Activated naive CD8-positive, alpha-beta T cell treated with anti-CD3 and anti-CD28 coated beads, Interleukin-2, amount 50 U/mL, for 24 hours (primary cell): ENCODE data around the gene ACOXL.
A peak's percentile ranks its signal among the peaks of the same experiment; 100 is the strongest.

Experiments
- ATAC-seq: fragments of 150-1000 bp; cut with Tn5 transposase; one replicate; pipeline ENCODE4 v1.10.0; 2021
- DNase-seq: peaks from one replicate; pipeline ENCODE4 v3.0.0; 2021
- H3K27ac Mint-ChIP-seq: one replicate; pipeline ENCODE4 v1.8.0; 2021; ENCODE audit warnings: mild to moderate bottlenecking, mixed read lengths
- H3K27me3 Mint-ChIP-seq: one replicate; pipeline ENCODE4 v1.8.0; 2021; ENCODE audit warnings: mixed read lengths
- H3K36me3 Mint-ChIP-seq: one replicate; pipeline ENCODE4 v1.8.0; 2021; ENCODE audit warnings: low read depth, mixed read lengths
- H3K4me1 Mint-ChIP-seq: one replicate; pipeline ENCODE4 v1.8.0; 2021; ENCODE audit warnings: mixed read lengths
- H3K4me3 Mint-ChIP-seq: one replicate; pipeline ENCODE4 v1.8.0; 2021; ENCODE audit warnings: mild to moderate bottlenecking, moderate library complexity, mixed read lengths
- H3K9me3 Mint-ChIP-seq: one replicate; pipeline ENCODE4 v1.8.0; 2021; ENCODE audit warnings: mixed read lengths

The ACOXL gene

GRCh38 chr2:110785439-110785838 is 53.1 kb downstream of the ACOXL start:
- ATAC-seq, result no peak
- H3K27me3 Mint-ChIP-seq, result peaks cover 26% of the 10 kb centered on the region

DNA sequence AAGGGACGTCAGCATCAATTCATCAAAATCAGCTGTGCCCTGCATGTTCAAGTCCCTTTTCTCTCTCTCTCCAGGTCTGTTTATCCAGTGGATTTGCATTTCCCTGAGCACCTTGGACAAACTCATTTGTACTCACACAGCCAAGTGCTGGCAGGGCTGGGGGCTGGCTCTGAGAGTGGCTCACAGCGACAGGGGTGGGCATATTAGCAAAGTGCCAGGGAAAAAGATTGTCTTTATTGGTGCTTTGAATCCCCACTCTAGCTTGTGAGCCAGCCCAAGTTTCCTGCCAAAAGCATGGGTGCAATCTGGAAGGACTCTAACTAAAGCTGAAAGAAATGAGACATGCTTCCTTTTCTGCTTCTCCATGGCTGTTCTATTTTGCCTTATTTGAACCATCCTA is 56.6 kb downstream of the ACOXL start:
- DNase-seq (no peak), ATAC-seq (no peak)
- Mint-ChIP-seq H3K4me3 (no peak overlapping the region), H3K36me3 (no peaks in the 10 kb centered on the region), H3K9me3 (peaks cover 7% of the 10 kb centered on the region), H3K27me3 (peaks cover 32% of the 10 kb centered on the region), H3K27ac (no peak overlapping the region), H3K4me1 (no peaks in the 10 kb centered on the region)

More at GRCh38 chr2:110785439-110785838, 53.1 kb downstream of the ACOXL start:
- Mint-ChIP-seq H3K4me1 (no peaks in the 10 kb centered on the region), H3K27ac (no peak overlapping the region), H3K9me3 (peaks cover 7% of the 10 kb centered on the region), H3K36me3 (no peaks in the 10 kb centered on the region), H3K4me3 (no peak overlapping the region)
- DNase-seq, result no peak

DNA sequence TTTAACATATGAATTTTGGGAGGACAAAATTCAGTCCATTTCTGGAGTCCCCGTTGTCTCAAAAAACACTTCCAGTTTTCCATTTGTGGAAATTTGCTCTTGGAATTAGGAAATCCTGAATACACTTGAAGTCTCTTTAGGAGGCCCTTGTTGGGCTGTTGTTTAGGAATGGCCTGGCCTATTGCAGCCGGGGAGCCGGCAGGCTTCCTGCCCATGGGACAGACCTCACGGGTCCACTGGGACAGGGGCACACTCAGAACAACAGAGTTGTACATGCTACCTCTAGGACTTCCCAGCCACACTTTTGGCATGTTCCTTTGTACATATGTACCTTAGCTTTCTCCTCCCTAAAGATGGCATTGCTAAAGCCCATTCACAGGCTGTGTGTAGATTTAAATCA is 57.3 kb downstream of the ACOXL start:
- H3K9me3 Mint-ChIP-seq, result peaks cover 7% of the 10 kb centered on the region
- ATAC-seq (no peak), DNase-seq (no peak)
- no peak overlapping the region for H3K27ac Mint-ChIP-seq
- H3K27me3 Mint-ChIP-seq, result peaks cover 33% of the 10 kb centered on the region
- H3K4me3 Mint-ChIP-seq, result no peak overlapping the region
- no peaks in the 10 kb centered on the region for H3K36me3 Mint-ChIP-seq
- no peaks in the 10 kb centered on the region for H3K4me1 Mint-ChIP-seq

GRCh38 chr2:110790907-110791306 is 58.5 kb downstream of the ACOXL start:
- Mint-ChIP-seq H3K4me3 (no peak overlapping the region), H3K27ac (no peak overlapping the region), H3K4me1 (no peaks in the 10 kb centered on the region), H3K9me3 (peaks cover under 1% of the 10 kb centered on the region), H3K27me3 (peaks cover 32% of the 10 kb centered on the region), H3K36me3 (no peaks in the 10 kb centered on the region)
- ATAC-seq, result no peak
- no peak for DNase-seq

DNA sequence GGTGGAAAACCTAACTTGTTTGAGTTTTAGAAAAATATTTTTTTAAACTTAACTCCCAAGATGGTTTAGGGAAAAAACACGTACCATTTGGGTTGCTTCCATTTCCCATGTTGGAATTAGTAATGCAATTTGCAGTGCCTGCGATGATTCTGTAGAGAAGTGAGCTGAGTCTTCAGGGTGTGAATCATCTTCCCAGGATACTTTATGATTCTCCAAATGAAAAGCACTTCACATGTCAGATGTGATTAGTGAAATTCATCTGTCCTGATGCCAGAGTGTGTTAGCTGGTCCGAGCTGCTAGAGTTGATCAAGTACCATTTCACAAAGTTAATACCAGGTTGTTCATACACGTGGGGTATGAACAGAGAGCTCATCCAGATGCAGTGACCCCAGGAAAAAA is 59.1 kb downstream of the ACOXL start:
- H3K27me3 Mint-ChIP-seq, result peaks cover 33% of the 10 kb centered on the region
- ATAC-seq (no peak), DNase-seq (no peak)
- H3K27ac Mint-ChIP-seq, result no peak overlapping the region
- no peaks in the 10 kb centered on the region for H3K9me3 Mint-ChIP-seq
- no peaks in the 10 kb centered on the region for H3K36me3 Mint-ChIP-seq
- H3K4me3 Mint-ChIP-seq, result no peak overlapping the region
- no peaks in the 10 kb centered on the region for H3K4me1 Mint-ChIP-seq

DNA sequence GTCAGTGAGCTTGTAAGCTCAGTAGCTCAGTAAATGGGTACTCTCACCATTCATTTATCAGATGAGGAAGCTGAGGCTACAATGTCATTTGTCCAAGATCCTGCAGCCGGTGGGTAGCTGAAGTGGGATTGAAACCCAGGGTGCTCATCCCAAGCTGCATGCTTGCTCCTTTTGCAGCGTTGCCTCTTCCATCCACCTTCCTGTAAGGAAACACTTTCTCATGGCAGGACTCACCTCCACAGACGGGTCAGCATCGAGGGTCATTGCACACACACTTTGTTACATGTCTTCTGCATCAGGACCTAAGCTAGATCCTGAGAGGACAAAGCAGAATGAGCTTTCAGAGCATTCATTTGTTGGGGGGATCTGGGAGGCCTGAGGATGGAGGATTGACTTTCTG is 60.7 kb downstream of the ACOXL start:
- Mint-ChIP-seq H3K27ac (no peak overlapping the region), H3K27me3 (peaks cover 34% of the 10 kb centered on the region), H3K4me1 (no peaks in the 10 kb centered on the region), H3K9me3 (no peaks in the 10 kb centered on the region), H3K4me3 (no peak overlapping the region), H3K36me3 (no peaks in the 10 kb centered on the region)
- DNase-seq (no peak), ATAC-seq (no peak)

- no peak for ATAC-seq
- Mint-ChIP-seq H3K27ac (no peak overlapping the region), H3K9me3 (no peaks in the 10 kb centered on the region), H3K36me3 (no peaks in the 10 kb centered on the region), H3K4me3 (no peak overlapping the region), H3K4me1 (no peaks in the 10 kb centered on the region), H3K27me3 (peaks cover 43% of the 10 kb centered on the region)
- no peak for DNase-seq
These were observed 62.0 kb downstream of the ACOXL start for GRCh38 chr2:110794390-110794789.

DNA sequence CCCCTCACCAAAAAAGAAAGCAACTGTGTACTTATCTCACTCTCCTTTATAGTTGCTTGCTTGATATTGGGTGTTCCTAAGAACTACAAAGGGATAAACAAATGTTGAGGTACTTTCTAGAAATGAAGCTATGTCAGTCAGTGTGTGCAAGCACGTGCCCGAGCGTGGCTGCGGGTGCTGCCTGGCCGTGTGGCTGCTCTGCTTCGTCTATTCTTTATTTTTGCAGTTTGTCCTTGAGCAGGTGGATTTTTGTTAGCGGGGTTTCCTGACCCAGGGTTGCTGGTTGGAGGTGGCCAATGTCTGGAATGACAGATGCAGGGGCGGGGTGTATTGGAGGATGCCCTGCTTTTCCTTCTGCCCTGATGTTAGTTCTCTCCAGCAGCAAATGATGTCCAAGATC is 62.6 kb downstream of the ACOXL start:
- DNase-seq (no peak), ATAC-seq (no peak)
- H3K27me3 Mint-ChIP-seq, result peaks cover 49% of the 10 kb centered on the region
- H3K27ac Mint-ChIP-seq, result no peak overlapping the region
- H3K36me3 Mint-ChIP-seq, result no peaks in the 10 kb centered on the region
- H3K9me3 Mint-ChIP-seq, result no peaks in the 10 kb centered on the region
- H3K4me1 Mint-ChIP-seq, result no peaks in the 10 kb centered on the region
- H3K4me3 Mint-ChIP-seq, result no peak overlapping the region

DNA sequence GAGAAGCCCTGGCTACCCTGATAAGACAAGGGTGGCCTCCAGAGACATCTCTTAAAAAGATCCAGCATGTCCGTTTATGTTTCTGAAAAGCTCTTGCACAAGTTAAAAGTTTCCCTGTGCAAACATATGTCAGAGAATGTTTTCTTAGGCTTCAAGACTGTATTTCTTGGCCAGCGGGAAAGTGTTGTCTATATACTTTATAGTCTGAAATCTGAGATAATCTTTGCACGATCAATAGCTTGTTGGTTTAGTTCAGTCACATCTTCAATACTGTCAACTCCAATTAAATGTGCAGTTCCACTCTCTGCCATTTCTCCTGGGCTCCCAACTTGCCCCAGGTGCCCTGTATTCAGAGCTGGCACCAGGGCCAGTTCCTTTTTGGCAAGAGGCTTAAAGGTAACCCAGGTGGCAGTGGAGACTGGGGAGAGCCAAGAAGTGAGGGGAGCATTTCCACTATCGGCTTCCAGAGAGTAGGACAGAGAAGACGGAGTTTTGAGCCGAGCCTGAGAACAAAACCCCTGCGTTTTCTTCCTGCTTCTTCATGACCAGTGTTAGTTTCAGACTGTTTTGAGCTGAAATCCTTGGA is 64.4 kb downstream of the ACOXL start:
- Mint-ChIP-seq H3K4me1 (no peaks in the 10 kb centered on the region), H3K9me3 (no peaks in the 10 kb centered on the region), H3K27ac (no peak overlapping the region), H3K4me3 (no peak overlapping the region), H3K27me3 (peaks cover 59% of the 10 kb centered on the region), H3K36me3 (no peaks in the 10 kb centered on the region)
- DNase-seq (no peak), ATAC-seq (no peak)

GRCh38 chr2:110799376-110799775 is 67.0 kb downstream of the ACOXL start:
- Mint-ChIP-seq H3K27me3 (peaks cover 71% of the 10 kb centered on the region), H3K4me3 (no peak overlapping the region), H3K27ac (no peak overlapping the region), H3K4me1 (peaks cover 6% of the 10 kb centered on the region), H3K9me3 (peaks cover 2% of the 10 kb centered on the region), H3K36me3 (no peaks in the 10 kb centered on the region)
- no peak for ATAC-seq
- DNase-seq, result no peak

GRCh38 chr2:110800611-110801402 is 68.4 kb downstream of the ACOXL start:
- Mint-ChIP-seq H3K36me3 (peaks cover 2% of the 10 kb centered on the region), H3K27ac (no peak overlapping the region), H3K4me1 (peaks cover 20% of the 10 kb centered on the region), H3K27me3 (peaks cover 66% of the 10 kb centered on the region), H3K9me3 (peaks cover 7% of the 10 kb centered on the region), H3K4me3 (no peak overlapping the region)
- ATAC-seq, result no peak
- DNase-seq, result no peak

- Mint-ChIP-seq H3K27ac (no peak overlapping the region), H3K27me3 (peaks cover 64% of the 10 kb centered on the region), H3K4me1 (peaks cover 26% of the 10 kb centered on the region), H3K4me3 (no peak overlapping the region), H3K9me3 (peaks cover 7% of the 10 kb centered on the region), H3K36me3 (peaks cover 2% of the 10 kb centered on the region)
- DNase-seq, result no peak
- ATAC-seq, result no peak
These were observed 70.0 kb downstream of the ACOXL start for GRCh38 chr2:110802208-110802932.

GRCh38 chr2:110804433-110804832 is 72.1 kb downstream of the ACOXL start:
- H3K9me3 Mint-ChIP-seq, result peaks cover 7% of the 10 kb centered on the region
- ATAC-seq (no peak), DNase-seq (no peak)
- peaks cover 28% of the 10 kb centered on the region for H3K4me1 Mint-ChIP-seq
- H3K36me3 Mint-ChIP-seq, result peaks cover 2% of the 10 kb centered on the region
- H3K27ac Mint-ChIP-seq, result peak overlapping the region; percentile 28
- peaks cover 62% of the 10 kb centered on the region for H3K27me3 Mint-ChIP-seq
- no peak overlapping the region for H3K4me3 Mint-ChIP-seq

- peak overlapping the region; percentile 12 for H3K4me3 Mint-ChIP-seq
- peaks cover 7% of the 10 kb centered on the region for H3K9me3 Mint-ChIP-seq
- peak; percentile 99 for ATAC-seq
- H3K27ac Mint-ChIP-seq, result peak overlapping the region; percentile 28
- H3K36me3 Mint-ChIP-seq, result peaks cover 2% of the 10 kb centered on the region
- peaks cover 28% of the 10 kb centered on the region for H3K4me1 Mint-ChIP-seq
- H3K27me3 Mint-ChIP-seq, result peaks cover 59% of the 10 kb centered on the region
- DNase-seq, result peak; percentile 66
These were observed 72.5 kb downstream of the ACOXL start for GRCh38 chr2:110804915-110805314.

- peak; percentile 23 for DNase-seq
- H3K27ac Mint-ChIP-seq, result no peak overlapping the region
- H3K4me3 Mint-ChIP-seq, result no peak overlapping the region
- H3K9me3 Mint-ChIP-seq, result peaks cover 7% of the 10 kb centered on the region
- ATAC-seq, result no peak
- peaks cover 57% of the 10 kb centered on the region for H3K27me3 Mint-ChIP-seq
- H3K36me3 Mint-ChIP-seq, result peaks cover 2% of the 10 kb centered on the region
- peaks cover 28% of the 10 kb centered on the region for H3K4me1 Mint-ChIP-seq
These were observed 73.6 kb downstream of the ACOXL start for GRCh38 chr2:110805894-110806452.
